HG03432 (cell line): ENCODE measurements around the gene GRID1.
A peak's percentile ranks its signal among the peaks of the same experiment; 100 is the strongest.
"Not testable (repeated sequence)": the region's sequence is repeated elsewhere in the genome, so short reads cannot be mapped to it uniquely, and the experiment has no call there.

ENCODE experiments used
- ATAC-seq: cut with Tn5 transposase; IDR thresholded peaks from one replicate; pipeline ENCODE4 v1.9.1; 2021; ENCODE audit warnings: mild to moderate bottlenecking, moderate library complexity; ENCODE audit not compliant: unreplicated experiment

GRID1 gene

DNA sequence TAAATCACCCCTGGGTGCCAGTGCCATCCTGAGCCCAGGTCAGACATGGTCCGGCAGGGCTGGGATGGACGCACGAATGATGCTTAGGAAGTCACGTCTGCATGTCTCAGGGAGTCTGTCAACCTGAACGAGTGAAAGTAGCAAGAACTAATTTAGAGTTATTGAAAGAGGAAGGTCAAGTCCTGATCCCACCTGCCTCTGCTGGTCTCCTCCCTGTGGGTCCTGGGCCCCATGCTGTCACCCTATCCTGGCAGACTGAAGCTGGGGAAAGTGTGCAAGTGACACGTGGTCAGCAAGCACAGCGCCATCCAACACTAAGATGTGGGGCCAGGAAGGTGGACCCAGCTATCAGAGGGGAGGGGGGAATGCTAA is 26.1 kb upstream of the GRID1 start:
- peak; percentile 71 for ATAC-seq

DNA sequence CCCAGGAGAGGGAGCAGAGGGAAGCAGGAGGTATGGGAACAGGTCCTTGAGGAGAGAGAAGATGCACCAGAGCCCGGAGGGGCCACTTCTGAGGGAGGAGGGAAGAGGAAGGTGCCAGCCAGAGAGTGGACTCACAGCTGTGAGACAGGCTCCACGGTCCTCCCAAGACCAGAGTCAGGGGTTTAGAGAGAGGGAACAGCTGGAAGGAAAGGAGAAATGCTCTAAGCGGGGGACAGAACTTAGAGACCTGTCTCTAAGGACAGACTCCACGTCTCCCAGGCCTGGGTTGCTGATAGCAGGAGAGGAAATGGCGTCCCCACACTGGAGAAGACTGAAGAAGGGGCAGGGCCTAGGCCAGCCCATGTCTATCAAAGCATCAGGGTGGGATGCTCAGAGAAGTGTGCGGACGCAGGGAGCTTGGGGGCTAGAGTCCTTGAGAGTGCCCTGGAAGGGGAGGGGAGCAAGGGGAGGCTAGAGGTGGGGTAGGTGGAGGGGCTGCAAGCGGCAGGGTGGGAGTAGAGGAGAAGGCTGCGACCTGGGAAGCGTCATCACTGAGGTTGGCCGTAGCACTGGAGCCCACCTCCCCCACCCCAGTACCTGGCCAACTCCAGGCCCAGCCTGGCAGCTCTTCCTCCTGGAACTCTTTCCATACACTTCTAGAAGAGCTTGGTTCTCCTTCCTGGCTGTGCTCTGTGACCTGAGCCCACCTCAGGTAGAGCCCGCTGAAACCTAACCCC is 25.6 kb upstream of the GRID1 start:
- peak; percentile 26 for ATAC-seq

DNA sequence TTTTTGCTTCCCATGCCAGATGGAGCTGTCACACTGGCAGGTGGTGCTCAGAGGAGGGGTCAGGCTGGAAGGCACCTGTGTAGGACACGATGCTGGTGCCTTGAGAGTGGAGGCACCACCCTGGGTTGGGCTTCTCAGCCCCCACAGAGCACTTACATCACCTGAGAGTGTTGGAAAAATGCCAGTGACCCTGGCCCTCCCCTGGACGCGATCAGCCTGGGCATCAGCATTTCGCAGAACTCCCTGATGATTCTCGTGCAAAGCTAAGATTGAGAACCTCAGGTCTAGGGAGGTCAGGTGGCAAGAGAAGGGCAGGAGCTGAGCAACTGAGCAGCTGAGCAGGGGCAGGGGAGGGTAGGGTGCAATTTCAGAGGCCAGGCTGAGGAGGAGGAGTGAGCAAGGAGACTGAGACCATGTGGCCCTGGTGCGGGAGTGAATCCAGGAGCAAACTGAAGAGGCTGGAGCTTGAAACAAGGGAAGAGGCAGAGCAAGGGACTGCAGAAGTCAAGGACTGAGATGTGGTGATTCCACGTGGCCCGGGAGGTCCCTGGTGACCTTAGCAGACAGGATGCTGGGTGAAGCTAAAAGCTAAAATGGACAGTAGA is 24.7 kb upstream of the GRID1 start:
- no peak for ATAC-seq

DNA sequence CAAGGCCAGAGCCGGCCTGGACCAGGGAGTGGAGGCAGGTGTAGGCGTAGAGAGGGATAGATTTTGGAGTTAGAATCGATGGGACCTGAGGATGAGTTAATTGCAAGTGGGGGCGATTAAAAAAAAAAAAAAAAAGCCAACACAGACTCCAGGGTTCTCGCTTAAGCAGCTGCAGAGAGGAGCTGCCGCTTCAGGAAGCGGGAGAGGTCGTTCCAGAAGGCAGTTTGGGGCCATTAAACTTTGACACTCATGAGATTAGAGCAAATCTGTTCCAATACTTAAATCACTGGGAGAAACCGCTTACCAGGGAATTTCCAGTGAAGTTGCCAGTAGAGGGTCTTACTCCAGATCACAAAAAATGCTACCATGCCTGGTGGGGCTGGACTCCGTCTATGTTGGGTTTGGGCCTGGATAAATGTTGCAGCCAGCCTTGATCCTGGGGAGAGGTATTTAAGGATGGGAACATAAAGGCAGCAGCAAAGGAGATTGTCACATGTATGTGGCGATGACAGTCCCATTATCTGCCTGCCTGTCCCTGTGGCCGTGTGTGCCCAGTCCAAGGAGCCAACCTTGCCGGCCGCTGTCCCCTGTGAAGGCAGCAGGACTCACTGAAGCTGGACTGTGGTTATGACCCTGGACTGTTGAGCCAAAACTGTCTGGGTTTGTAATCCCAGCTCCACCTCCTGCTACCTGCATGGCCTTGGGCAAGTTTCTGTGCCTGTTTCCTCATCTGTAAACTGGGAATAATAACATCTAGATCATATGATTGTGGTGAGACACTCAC is 23.9 kb upstream of the GRID1 start:
- no peak for ATAC-seq

DNA sequence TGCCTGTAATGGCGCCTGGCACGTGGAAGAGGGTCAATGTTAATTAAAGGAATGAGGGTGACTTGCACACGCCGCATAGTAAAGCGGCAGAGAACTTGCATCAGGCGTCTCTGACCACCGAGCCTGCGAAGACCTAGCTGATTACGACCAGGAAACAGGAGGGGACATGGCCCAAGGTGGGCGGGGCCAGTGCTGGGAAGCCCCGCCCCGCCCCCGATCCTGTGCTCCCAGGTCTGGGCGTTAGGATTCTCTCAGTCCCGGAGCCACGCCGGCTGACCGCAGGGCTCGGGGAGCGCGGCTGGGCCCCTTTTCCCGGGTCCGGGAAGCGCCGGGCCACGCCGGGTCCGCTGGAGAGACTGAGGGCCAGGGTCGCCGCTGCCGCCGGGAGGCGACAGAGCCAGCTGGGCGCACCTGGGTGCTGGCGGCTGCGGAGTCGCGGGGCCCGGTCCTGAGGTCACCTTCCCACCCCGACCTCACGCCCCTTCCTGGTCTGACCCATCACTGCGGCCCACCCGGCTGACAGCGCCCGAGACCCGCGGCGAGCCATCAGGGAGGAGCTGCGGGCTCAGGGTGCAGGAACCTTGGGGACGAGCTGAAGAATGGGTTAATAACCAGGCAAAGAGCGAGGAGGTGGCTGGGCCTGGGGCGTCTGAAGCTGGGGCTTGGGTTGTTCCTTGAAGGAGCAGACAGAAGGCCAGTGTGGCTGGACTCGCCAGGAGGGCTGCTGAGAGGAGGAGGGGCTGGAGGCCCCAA is 23.0 kb upstream of the GRID1 start:
- peak; percentile 63 for ATAC-seq

DNA sequence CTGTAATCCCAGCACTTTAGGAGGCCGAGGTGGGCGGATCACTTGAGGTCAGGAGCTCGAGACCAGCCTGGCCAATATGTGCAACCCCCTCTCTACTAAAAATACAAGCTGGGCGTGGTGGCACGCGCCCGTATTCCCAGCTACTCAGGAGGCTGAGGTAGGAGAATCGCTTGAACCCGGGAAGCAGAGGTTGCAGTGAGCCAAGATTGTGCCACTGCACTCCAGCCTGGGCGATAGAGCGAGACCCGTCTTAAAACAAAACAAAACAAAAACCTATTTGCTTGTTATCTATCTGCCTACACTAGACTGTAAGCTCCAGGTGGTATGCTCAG is 22.5 kb upstream of the GRID1 start:
- not testable (repeated sequence) for ATAC-seq

DNA sequence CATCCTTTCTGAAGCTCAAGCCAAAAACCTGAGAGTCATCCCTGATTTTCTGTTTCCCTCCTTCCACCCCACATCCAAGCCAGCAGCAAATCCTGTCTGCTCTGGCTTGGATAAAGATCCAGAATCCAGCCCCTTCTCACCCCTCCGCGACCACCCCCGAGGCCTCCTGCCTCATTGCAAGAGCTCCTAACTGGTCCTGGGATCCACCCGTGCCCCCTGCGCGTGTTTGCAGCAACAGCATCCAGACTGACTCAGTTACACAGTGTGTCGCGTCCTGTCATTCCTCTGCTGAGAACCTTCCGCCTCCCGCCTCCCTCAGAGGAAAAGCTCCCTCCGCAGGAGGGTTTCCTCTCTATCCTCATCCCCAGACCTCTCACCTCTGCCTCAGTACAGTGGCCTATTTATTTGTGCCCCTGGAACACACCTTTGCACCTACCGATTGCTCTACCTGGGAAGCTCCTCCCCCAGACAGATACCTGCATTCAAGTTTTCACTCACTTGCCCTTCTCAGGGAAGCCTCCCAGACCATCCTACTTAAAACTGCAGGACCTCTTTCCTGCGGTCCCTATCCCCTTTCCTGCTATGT is 21.6 kb upstream of the GRID1 start:
- ATAC-seq = no peak

DNA sequence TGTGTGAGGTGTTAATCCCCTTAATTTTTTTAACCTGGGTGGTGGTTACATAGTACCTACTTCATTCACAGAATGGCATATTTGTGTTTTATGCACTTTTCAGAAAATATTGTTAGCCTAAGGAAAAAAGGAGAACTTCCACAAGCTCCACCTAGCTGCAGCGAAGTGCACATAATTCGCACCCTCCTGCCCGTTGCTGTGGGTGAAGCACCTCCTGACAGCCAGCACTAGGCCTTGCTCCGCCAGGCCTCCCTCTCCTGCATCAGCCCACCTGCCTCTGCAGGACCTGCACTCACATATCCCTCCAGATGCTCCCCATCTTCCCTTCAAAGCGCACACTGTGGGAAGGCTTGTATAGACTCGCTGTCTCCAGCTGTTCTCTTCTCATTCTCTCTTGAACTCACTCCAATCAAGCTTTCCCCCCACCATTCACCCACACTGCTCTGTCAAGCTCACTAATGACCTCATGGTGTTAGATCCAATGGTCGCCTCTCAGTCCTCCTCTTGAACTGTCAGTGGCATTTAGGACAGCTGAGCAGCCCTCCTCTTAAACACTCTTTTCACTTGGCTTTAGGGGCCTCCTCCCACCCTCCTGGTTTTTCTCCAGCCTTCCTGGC is 20.7 kb upstream of the GRID1 start:
- no peak for ATAC-seq

DNA sequence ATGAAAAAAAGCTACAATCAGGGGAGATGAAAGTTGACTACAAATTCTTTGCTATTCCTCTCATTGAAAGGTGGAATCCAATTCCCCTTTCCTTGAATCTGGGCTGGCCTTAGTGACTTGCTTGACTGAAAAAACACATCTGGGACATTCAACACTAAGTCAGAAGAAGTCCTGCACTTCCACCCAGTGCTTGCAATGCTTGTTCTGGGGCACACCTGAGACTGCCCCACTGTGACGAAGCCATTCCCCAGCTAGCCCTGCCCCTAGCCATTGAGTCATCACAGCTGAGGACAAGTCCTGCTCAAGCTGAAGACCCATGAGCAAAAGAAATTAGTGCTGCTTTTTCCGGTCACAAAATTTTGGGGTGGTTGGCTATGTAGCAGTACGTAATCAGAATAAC is 19.2 kb upstream of the GRID1 start:
- no peak for ATAC-seq

DNA sequence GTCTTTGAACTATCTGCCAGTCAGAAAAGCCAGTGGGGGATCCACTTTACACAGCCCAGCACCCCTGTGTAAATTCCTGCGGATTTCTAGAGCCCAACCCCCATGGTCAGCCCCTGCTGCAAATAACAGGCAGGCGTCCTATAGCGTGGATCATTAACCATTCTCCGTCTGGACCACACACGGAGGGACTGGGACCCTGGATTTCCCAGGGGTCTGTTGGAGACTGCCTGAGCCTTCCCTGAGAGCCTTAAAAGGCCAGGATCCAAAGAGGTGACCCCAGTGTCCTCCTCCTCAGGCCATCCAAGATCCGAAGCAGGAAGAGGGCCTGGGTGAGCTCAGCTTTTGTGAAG is 11.2 kb upstream of the GRID1 start:
- ATAC-seq = peak; percentile 1

DNA sequence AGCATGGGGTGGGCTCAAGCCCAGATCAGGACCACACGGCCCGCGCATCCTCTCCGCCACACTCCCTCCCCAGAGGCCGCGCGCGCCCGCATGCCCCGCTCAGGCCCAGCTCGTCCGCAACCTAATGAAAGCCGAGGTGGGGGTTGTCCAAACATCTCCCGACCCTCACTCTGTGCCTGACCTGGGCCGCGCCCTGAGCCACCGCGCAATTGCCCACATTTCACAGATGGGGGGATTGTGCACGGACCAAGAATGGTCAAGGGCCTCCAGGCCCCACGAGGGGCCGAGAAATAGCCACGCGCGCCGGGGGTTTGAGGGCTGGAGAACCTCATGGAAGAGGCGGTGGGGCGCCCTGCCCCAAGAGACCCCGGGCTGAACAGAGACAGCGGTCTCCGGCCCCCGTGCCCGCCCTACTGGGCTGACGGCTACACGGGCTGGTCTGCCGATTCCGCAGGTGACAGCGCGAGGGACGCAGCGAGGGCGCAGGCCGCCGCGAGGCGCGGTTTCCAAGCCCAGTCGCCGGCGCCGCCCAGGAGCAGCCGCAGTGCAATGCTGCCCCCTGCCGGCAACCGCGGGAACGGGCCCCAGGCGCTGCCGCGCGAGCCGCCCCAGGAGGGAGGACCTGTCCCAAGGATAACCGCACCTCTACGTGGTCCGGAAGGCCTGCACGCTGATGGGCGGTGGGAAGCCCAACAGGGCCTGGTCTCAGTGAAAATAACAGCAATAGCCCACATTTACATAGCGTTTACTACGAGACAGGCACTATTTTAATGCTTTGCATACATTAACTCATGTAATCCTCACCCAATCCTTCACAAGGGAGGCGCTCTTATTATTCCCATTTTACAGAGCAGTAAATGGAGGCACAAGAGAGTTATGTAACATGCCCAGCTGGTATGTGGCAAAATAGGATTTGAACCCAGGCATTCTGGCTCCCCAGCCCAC is 10.5 kb upstream of the GRID1 start:
- ATAC-seq = peak; percentile 99

DNA sequence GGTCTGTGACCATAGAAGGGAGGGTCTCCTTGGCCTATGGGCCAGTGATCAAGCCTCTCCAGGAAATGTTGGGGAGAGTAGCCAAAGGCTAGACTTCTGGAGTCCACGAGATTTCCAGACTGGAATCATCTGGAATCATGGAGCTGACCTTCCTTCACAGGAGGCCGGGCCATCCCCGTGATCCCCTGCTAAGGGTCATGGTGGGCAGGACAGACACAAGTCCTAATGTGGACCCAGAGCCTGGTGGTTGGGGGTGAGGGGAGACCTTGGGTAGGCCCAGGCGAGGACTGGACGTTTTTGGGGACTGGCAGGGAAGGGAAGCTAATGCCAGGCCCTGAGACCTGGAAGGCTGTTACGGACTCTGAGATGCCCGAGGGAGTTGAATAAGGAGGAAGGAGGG is 9.8 kb upstream of the GRID1 start:
- ATAC-seq = no peak

DNA sequence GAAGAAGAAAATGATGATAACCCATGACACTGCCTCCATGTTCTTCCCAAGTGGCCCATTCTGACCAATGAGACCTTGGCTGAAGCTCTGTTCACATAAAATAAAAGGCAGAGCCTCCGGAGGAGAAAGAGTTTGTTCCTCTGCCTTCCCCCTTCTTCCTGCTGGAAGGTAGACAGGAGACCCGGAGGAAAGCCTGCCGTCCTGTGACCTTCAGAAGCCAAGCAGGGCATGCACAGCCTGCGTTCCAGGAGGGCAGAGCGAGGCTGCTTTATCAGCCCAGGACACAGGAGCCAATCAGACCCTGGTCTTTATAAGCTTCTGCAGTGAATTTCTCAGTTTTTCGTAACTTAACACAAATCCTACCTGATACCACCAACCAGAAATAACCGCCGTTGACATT is 8.6 kb upstream of the GRID1 start:
- no peak for ATAC-seq

DNA sequence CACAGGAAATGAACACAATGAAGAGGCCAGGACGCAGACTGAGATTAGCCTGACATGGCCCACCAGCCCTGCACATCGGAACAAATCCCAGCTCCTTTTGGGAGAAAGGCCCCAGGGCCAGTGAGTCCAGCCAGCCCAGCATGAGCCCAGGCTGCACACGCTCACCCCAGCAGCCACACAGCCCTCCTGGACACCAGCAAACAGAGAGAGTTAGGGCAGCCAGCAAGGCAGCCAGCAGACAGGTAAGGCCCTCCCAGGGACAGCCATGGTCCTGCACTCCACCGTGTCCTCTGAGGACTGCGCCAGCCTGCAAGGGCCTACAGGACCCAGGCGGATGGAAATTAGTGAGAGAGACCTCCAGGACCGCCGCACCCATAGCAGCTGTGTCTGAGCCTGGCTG is 8.1 kb upstream of the GRID1 start:
- no peak for ATAC-seq

DNA sequence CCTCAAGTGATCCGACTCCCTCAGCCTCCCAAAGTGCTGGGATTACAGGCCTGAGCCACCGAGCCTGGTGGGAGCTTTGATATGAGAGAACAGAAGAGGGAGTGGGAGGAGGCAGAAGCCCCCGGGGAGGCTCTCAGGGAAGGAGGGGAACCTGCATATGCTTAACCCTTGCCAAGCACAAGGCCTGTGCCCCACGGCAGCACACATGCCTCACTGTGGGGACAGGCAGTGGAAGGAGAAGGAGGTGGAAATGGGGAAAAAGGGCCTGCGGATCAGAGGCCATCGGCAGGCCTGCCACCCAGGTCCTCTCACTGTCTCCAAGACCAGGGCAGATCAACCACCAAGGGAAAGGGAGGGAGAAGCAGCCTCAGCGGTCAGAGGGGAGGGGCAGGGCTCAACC is 7.2 kb upstream of the GRID1 start:
- no peak for ATAC-seq

DNA sequence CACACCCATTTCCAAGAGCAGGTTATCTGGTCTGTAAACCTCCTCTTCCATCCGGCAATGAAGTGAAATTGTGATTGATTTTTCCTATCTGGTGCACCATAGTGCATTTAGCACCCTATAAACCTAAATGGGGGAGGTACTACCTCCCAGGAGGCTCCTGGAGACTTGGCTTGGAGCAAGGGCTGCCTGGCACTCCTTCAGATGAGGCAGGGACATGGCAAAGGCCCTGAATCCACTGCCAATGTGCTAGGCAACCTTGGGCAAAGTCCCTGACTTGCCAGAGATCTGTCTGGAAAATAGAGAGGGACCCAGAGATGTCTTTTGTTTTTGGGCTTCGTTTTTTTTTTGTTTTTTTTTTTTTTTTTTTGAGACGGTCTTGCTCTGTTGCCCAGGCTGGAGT is 6.7 kb upstream of the GRID1 start:
- ATAC-seq = no peak

DNA sequence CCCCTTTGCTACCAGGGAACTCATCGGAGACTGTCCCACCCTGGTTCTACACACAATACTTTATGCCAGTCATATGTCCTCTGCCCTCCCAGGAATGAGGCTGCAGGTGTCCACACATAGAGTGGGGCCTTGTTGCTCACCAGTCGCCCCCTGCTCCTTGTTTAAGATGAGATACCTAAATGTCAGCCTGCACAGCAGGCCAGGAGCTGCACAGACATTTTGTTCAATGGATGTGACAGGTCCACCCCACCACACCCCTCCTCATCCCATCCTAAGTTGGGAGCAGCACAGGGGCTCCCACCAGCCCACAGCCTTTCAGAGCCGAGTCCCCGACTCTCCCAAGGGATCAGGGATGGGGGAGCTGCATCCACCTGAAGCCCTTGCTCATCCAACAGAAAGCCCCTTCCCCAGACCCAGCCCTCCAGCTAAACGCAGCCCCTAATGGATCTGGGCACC is 6.2 kb upstream of the GRID1 start:
- no peak for ATAC-seq

DNA sequence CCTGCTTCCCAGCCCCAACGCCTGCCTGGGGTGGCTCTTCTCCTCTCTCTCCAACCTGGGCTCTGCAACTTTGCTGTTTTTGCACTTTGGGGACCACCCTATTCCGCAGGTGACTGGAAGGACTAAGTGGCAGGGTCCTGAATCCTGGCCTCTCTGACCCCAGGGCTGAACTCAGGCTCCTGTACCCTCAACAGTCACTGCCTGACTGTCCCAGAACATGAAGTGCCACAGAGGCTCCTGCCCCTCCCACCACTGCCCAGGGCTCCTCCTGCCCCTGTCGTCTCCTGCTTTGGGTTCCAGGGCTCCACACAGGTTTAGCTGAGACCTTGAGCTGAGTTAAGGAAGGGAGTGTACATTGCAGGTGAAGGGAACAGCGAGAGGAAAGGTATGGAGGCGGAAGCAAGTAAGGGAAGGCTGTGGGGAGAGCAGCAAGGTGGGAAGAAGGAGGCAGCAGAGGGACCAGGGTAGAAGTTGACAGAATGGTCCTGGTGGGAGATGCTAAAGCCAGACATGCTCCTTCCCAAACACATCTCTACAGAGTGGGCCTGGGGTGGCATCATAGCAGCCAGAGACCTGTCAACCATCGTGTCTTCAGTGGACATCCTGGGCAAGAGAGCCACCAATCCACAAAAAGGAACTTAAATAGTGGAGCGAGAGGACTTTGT is 5.7 kb upstream of the GRID1 start:
- no peak for ATAC-seq

DNA sequence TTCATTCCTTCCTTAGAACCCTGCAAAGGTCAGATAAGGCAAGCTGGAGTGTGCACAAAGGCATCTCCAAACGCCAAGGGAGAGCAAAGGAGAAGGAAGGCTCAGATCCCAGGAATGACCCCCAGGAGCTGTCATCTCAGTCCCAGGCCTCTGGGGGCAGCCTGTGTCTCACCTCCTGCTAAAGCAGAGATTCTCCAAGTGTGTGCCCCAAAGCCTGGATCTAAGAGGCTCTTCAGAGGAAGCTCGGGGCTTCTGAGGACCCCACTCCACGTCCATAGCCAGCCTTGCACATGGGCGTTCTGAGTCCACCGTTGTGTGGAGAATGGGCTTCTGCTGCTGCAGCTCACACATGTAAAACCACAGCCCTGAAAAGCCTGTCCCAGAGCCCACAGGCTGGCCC is 5.1 kb upstream of the GRID1 start:
- ATAC-seq = no peak
